Suppressor macrophage treated with lipopolysaccharide for 4 hours (primary cell): ENCODE results near the gene GDI1.

Experiments used
- DNase-seq: peaks from one replicate; pipeline ENCODE4 v3.0.0-alpha.2; 2020

Gene GDI1

DNA sequence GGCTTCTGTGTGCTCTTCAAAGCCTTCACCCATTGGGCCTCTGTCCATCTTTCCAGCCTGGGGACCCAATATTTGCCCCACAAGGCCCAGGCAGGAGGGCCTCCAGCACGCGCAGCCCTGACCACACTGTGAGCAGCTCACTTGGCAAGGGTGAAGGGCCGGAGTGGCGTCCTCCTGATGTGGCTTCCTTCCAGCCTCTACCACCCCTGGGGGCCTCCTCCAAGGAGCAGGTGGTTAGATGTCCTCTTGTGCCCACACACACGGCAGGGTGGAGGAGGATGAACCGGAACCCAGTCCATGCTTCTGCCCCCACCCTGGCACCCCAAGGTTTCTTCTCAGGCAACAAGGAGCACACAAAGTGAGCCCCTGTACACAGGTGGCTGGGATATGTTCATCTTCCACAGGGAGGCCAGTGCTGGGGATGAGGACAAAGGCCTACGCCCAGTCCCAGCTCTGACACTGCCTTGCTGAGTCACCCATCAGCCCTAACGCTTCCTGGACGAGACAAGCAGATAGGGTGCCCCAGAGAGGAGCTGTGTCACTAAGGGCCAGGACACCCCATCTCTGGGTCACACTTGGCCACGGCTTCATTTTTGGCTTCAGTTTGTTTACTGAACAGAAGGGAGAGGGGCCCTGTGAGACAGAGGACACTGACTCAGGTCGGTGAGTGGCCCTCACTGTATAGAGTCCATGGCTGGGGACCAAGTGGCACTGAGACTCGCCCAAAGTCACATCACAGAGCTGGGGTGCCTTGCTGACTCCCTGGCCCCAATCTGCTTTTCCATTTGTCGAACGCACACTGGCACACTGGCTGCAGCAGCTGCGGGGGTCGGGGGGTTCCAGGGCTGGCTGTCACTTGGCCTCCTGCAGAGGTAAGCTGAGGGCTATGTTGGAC, 47.5 kb downstream of the GDI1 start:
- DNase-seq = peak; percentile 23

DNA sequence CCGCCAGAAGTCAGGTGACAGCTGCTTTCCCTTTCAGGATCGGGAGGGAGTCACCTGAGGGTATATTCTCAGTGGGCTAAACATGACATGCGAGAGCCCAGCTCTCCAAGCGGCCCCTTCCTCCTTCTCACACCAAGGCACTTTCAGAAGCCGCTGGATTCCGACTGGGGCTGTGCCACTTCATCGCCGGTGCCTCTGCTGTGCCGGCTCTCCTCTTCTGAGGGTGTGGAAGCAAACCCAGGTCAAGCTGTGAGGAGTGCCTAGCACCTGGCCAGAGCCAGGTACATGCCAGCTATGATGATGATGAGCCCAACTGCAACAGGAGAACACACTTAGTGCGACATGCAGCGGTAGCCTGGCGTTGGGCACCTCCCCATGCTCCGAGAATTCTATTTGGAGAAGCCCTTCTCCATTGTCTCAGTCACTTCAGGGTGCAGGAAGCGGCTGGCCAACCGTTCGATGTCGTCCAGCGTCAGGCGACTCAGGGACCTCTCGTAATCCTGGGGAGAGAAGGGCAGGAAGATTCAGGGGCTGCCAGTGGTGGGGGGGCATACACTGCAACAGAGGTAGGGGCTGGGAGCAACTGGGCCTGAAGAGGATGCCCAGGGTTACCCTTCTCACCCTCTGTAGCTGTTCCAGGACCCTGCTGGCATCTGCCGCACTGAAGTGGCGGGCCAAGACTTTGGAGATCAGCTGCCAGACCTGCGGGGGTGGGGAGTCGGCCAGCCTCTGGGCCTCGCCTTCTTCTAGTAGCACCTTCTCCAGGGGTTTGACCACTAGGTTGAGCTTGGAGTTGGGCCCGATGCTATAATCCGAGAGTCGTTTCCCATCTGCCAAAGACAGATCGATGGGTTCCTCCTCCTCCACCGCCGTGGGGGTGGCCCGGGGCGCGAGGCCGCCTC, 48.4 kb downstream of the GDI1 start:
- no peak for DNase-seq

DNA sequence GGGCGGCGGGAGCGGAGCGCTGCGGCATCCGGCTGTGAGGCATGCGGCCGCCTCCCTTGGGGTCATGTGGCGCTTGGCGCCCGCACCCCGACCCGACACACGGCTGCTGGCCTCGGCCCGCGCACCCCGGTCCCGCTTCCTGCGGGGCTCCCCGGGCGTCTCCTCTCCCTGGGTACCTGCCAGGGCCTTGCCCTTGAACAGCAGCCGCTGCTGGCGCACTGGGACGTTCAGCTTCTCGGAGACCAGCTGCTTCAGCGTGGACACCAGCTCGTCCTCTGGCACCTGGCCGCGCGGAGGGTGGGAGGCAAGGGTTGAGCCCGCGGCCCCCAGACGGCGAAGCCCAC, 49.1 kb downstream of the GDI1 start:
- no peak for DNase-seq

DNA sequence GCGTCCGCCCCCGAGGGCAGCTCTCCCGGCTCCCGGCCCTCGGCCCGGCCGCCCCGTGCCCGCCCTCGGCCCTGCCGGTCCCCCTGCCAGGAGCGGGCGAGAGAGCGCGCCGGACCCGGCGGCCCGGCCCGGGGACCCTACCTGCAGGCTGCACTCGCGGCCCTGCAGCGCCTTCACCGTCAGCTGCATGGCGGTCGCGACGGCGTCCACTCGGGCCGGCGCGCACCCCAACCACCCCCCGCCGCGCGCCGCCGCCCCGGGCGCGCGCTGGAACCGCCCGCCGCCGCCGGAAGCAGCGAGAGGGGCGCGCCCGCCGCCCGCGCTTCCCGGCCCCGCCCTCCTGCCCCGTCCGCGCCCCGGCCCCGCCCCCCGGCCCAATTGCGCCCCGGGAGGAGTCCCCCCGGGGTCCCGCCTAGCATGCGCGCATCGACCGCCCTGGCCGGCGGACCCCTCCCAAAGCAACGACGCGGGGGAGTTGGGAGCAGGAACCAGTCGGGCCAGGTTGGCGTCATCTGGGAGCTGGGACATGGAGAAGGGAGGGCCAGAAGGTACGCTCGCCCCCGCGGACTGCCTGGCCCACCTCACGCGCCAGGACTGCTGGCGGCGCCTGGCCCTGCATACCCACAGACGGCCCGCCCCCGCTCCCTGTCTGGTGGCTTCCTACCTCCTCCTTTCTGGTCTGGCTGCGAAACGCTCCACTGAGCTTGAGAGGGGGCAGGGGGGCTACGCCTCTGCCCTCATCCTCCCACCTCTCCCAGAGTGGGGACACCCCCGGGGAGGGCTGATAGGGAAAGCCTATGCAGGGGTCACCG, 49.6 kb downstream of the GDI1 start, which contains the start of gene UBL4A:
Gene UBL4A, minus strand, starts transcription at position 220 of the 812 bp plus-strand sequence. Its CDS starts 31 bp downstream, at position 189.
- peak; percentile 38 for DNase-seq

DNA sequence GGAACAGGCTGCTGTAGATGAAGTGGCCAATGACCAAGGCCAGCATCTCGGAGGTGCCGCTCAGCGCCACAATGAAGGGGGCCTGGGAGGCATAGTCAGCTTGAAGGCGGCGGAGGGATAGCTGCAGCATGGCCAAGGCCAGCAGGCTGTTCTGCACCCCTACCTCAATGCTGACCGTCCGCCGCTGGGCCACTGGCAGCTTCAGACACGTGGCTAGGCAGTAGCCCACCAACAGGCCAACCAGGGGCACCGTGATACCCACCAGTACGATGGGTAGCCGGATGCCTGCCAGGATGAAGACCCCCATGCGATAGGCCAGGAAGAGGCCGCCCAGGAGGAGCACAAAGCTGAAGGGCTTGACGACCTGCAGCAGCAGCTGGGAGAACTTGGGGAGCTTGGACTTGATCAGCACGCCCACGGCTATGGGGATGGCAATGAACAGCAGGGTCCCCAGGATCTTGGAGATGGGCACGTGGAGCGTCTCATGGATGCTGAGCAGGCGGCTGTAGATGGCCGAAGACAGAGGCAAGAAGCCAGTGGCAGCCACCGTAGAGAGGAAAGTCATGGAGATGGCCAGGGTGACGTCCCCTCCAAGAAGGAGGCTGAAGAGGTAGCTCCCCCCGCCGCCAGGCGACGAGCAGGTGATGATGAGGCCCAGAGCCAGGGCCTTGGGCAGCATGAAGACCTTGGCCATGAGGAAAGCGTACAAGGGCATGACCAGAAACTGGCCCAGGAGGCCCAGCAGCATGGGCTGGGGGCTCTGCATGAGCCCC, 50.8 kb downstream of the GDI1 start:
- DNase-seq = no peak

DNA sequence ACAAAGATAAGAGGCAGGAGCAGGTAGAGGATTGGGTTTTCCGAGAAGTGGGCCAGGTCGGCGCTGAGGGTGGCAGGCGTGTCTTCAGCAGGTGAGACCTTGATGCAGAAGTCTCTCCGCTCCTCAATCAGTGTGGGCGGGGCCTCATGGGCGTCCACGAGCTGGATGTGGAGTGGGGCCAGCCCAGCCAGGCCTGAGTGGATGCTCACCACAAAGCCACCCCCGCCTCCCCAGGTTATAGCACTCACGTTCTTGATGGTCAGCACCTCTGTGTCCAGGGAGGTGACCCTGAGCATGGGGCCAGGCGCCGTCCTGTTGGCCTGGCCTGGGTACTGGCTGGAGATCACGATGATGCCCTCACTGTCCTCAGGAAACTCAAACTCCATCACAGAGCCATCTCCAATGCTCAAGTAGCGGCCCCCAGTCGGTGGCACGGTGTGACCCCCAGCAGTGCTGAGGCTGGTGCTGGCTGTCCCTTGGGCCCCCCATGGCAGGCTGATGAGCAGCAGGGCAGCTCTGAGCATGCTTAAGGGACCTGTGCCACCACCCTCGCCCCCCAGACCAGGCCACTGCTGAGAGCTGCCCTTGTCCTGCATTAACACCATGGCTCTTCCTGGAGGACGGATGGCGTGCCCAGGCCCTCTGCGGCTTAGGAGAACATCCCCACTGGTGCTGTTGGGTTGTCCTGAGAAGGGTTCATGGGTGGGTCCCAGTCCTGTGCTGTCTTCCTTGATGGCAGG, 51.6 kb downstream of the GDI1 start:
- no peak for DNase-seq

DNA sequence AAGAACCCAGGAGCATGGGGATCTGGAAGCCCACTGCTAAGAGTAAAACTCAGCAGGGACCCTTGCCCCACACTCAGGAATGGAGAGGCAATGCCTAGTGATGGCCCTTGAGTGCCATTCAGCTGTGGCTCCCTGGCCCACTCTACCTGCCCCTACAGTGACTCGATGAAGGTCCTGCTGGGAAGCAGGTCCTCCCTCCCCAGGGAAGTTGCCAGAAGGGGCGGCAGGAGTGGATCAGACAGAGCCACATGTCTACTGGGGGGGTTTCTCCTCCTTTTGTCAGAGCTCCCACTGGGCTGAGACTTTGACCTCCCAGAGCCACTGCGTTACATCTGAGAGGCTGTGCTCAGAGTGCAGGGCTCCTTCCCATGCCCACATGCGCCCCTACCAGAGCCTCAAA, 52.2 kb downstream of the GDI1 start:
- DNase-seq = no peak

DNA sequence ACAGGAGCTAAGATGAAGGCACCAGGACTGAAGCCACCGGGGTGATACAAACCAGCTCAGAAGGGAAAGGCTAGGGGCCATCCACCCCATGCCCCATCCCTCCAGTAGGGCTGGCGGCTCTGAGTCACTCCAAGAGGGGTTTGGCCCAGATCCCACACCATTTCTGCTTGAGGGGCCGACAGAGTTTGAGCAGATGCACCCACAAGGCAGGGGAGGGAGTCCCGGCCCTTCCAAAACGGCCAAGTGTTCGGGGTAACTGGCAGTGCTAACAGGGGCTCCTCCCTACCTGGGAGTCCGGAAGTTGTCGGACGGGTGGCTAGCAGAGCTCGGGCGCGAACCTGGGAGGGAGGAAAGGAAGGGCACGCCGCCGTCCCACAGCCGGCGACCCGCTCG, 53.1 kb downstream of the GDI1 start:
- DNase-seq = no peak

DNA sequence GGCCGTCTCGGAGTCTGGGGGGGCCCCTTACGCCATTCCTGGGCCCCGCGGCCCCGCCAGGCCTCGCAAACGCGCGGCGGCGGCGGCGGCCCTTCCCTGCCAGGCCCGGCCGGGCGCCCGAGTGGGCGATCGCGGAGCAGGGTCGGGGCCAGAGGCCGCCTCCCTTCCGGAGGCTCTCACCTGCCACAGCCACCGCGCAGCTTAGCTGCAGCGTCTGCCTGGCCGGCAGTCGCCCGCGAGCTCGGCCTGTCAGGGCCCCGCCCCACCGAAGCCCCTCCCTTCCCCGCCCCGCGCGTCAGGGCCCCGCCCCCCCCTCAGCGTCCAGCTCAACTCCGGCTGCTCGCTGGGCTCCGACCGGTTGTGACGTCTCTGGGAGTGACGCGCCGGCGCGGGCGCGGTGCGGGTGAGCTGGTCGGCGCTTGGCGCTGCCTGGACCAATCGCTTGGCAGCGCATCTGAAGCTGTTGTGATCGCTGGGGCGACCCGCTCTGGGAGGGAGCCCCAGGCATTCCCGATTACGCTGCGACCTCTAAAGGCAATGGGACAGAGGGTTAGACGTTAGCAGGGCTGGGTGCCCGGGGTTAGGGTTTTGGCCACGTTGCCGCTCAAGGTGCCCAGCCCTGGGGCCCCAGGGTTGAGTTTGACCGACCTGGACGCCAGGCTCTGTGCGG, 53.6 kb downstream of the GDI1 start, which contains the start of gene SLC10A3:
Gene SLC10A3, minus strand, starts transcription at position 216 of the 670 bp plus-strand sequence. CDS start 1,689 bp downstream, outside the sequence.
- peak; percentile 94 for DNase-seq
